GM19238 (cell line): ENCODE measurements around the gene OSMR.

Source experiments
- DNase-seq: peaks from one replicate; pipeline ENCODE4 v3.0.0; 2011; ENCODE audit warnings: low spot score; ENCODE audit not compliant: insufficient read length

Gene OSMR

GRCh38 chr5:38845526-38846378 lies at the start of gene OSMR:
TSS of gene OSMR (plus strand) at chr5:38846012. CDS start at chr5:38869045, 23,033 bp downstream.
- DNase-seq: no peak

GRCh38 chr5:38796742-38797108 lies 49.1 kb upstream of the OSMR start:
- DNase-seq: no peak

- DNase-seq: no peak
These were observed 48.0 kb upstream of the OSMR start for GRCh38 chr5:38797838-38798237.

- DNase-seq: no peak
These were observed 46.0 kb upstream of the OSMR start for GRCh38 chr5:38799556-38800377.

- no peak for DNase-seq
These were observed 45.3 kb upstream of the OSMR start for GRCh38 chr5:38800515-38800914.

- DNase-seq: no peak
These were observed 43.7 kb upstream of the OSMR start for GRCh38 chr5:38802125-38802524.

GRCh38 chr5:38803246-38803645 lies 42.6 kb upstream of the OSMR start:
- DNase-seq: no peak

- no peak for DNase-seq
These were observed 39.0 kb upstream of the OSMR start for GRCh38 chr5:38806775-38807258.

GRCh38 chr5:38807570-38808483 lies 38.0 kb upstream of the OSMR start:
- no peak for DNase-seq

GRCh38 chr5:38808666-38809343 lies 37.0 kb upstream of the OSMR start:
- no peak for DNase-seq

GRCh38 chr5:38809388-38810359 lies 36.1 kb upstream of the OSMR start:
- DNase-seq: peak; percentile 32

- no peak for DNase-seq
These were observed 30.9 kb upstream of the OSMR start for GRCh38 chr5:38814879-38815278.

GRCh38 chr5:38816083-38817030 lies 29.5 kb upstream of the OSMR start:
- DNase-seq: no peak

GRCh38 chr5:38821679-38822078 lies 24.1 kb upstream of the OSMR start:
- no peak for DNase-seq

GRCh38 chr5:38823503-38823902 lies 22.3 kb upstream of the OSMR start:
- DNase-seq: no peak

- no peak for DNase-seq
These were observed 21.0 kb upstream of the OSMR start for GRCh38 chr5:38824821-38825220.

GRCh38 chr5:38825494-38825893 lies 20.3 kb upstream of the OSMR start:
- DNase-seq: no peak

- DNase-seq: no peak
These were observed 18.3 kb upstream of the OSMR start for GRCh38 chr5:38827525-38827924.
